Natural killer cell (primary cell): ENCODE measurements around the gene LMAN2L. TPM values are rescaled to one million over a fixed set of nuclear protein-coding genes. Genes with fewer than 3 reads are reported as not detected.

Source experiments
- ATAC-seq, 3 donors: fragments of 150-1000 bp in 2 of 3; fragments of 200-7000 bp in 1 of 3; cut with Tn5 transposase; 1 replicate in 1 of 3; 2 replicates in 2 of 3; pipeline ENCODE4 v1.10.0; 2021; ENCODE audit warnings: mild to moderate bottlenecking in 2 of 3, moderate library complexity in 2 of 3
- DNase-seq, 2 donors: peaks; one replicate each; pipeline versions ENCODE4 v3.0.0 to v3.0.0-alpha.2; 2013 to 2021; ENCODE audit warnings: mixed read lengths in 1 of 2
- H3K27ac ChIP-seq: one replicate; pipeline ENCODE4 v1.5.1; 2013; ENCODE audit warnings: mild to moderate bottlenecking, low read length
- H3K27me3 ChIP-seq: one replicate; pipeline ENCODE4 v1.6.1; 2013; ENCODE audit warnings: low read length; ENCODE audit not compliant: control insufficient read depth, insufficient read depth
- H3K36me3 ChIP-seq: one replicate; pipeline ENCODE4 v1.6.1; 2013; ENCODE audit warnings: low read length; ENCODE audit not compliant: control insufficient read depth, insufficient read depth
- H3K4me1 ChIP-seq: one replicate; pipeline ENCODE4 v1.6.1; 2013; ENCODE audit warnings: low read length; ENCODE audit not compliant: control insufficient read depth, insufficient read depth
- H3K4me3 ChIP-seq: one replicate; pipeline ENCODE4 v1.5.1; 2013; ENCODE audit warnings: low read length
- H3K9me3 ChIP-seq: one replicate; pipeline ENCODE4 v1.6.1; 2013; ENCODE audit warnings: low read length; ENCODE audit not compliant: control insufficient read depth, insufficient read depth
- H3K27ac Mint-ChIP-seq, 2 donors: one replicate each; pipeline ENCODE4 v1.8.0; 2022; ENCODE audit warnings: mild to moderate bottlenecking in 2 of 2, mixed read lengths in 2 of 2, moderate library complexity in 1 of 2
- H3K27me3 Mint-ChIP-seq, 2 donors: one replicate each; pipeline ENCODE4 v1.8.0; 2022; ENCODE audit warnings: low read depth in 2 of 2, mixed read lengths in 2 of 2
- H3K36me3 Mint-ChIP-seq: one replicate; pipeline ENCODE4 v1.8.0; 2022; ENCODE audit warnings: mixed read lengths
- H3K4me1 Mint-ChIP-seq, 2 donors: one replicate each; pipeline ENCODE4 v1.8.0; 2022; ENCODE audit warnings: mixed read lengths in 2 of 2
- H3K4me3 Mint-ChIP-seq: one replicate; pipeline ENCODE4 v1.8.0; 2022; ENCODE audit warnings: mild to moderate bottlenecking, moderate library complexity, mixed read lengths
- H3K9me3 Mint-ChIP-seq, 2 donors: one replicate each; pipeline ENCODE4 v1.8.0; 2022; ENCODE audit warnings: mixed read lengths in 2 of 2
- WGBS: methylation state at CpG from one replicate; pipeline ENCODE4 v1.1.7; 2013; ENCODE audit warnings: missing lambda C conversion rate; ENCODE audit not compliant: insufficient coverage; 5-methylcytosine and 5-hydroxymethylcytosine counted together
- intact Hi-C: fragments of 100-400 bp; cut with micrococcal nuclease; formaldehyde crosslinking; loops from one replicate; pipeline ENCODE4 v1.14.2; 2022
- total RNA-seq, 4 donors: library from RNA; stranded (reverse); fragments of 120-200 nt in 1 of 4; gene quantifications; one replicate each; pipeline versions ENCODE4 v1.2.3 to v1.2.4, GENCODE V29; 2013 to 2022
- TF ChIP-seq, protein P1 (sequence below): fragments of 200-600 bp; IDR thresholded peaks from one replicate; pipeline ENCODE4 v1.8.0; 2022; ENCODE audit warnings: antibody characterized with exemption

The LMAN2L gene
- total RNA-seq, 3 donors from 2014 or later (not counting 1 experiment from before 2014, with no cell fraction given), result 4.0 to 7.9 (median 5.9) TPM

DNA sequence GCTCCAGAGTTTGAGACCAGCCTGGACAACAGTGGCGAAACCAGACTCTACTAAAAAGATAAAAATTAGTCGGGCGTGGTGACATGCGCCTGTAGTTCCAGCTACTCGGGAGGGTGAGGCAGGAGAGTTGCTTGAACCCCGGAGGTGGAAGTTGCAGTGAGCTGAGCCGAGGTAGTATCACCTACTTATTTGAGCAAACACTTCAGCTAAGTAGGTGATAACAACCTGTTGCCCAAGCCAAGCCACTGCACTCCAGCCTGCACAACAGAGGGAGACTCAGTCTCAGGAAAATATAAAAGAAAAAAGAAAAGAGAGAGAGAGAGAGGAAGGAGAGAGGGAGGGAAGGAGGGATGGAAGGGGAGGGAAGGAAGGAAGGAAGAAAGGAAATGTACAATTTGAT is 76.0 kb downstream of the LMAN2L start:
- H3K4me1 Mint-ChIP-seq, result no peaks in the 10 kb centered on the region
- Histone ChIP-seq H3K9me3 (no peaks in the 10 kb centered on the region), H3K27me3 (no peaks in the 10 kb centered on the region), H3K4me3 (no peak overlapping the region), H3K4me1 (peaks cover 4% of the 10 kb centered on the region), H3K36me3 (no peaks in the 10 kb centered on the region), H3K27ac (no peak overlapping the region)
- ATAC-seq (no peak), DNase-seq (no peak)
- peaks cover 0 to 5% of the 10 kb centered on the region in 2 donors for H3K27me3 Mint-ChIP-seq
- intact Hi-C loops, result no loop called here
- peaks cover 0 to 3% of the 10 kb centered on the region in 2 donors for H3K9me3 Mint-ChIP-seq
- TF ChIP-seq, protein P1, sequence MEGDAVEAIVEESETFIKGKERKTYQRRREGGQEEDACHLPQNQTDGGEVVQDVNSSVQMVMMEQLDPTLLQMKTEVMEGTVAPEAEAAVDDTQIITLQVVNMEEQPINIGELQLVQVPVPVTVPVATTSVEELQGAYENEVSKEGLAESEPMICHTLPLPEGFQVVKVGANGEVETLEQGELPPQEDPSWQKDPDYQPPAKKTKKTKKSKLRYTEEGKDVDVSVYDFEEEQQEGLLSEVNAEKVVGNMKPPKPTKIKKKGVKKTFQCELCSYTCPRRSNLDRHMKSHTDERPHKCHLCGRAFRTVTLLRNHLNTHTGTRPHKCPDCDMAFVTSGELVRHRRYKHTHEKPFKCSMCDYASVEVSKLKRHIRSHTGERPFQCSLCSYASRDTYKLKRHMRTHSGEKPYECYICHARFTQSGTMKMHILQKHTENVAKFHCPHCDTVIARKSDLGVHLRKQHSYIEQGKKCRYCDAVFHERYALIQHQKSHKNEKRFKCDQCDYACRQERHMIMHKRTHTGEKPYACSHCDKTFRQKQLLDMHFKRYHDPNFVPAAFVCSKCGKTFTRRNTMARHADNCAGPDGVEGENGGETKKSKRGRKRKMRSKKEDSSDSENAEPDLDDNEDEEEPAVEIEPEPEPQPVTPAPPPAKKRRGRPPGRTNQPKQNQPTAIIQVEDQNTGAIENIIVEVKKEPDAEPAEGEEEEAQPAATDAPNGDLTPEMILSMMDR, result no peak
- H3K36me3 Mint-ChIP-seq, result no peaks in the 10 kb centered on the region
- WGBS, result 91% methylated on average over 7 of the region's 7 CpGs
- no peak overlapping the region for H3K27ac Mint-ChIP-seq
- no peak overlapping the region for H3K4me3 Mint-ChIP-seq

DNA sequence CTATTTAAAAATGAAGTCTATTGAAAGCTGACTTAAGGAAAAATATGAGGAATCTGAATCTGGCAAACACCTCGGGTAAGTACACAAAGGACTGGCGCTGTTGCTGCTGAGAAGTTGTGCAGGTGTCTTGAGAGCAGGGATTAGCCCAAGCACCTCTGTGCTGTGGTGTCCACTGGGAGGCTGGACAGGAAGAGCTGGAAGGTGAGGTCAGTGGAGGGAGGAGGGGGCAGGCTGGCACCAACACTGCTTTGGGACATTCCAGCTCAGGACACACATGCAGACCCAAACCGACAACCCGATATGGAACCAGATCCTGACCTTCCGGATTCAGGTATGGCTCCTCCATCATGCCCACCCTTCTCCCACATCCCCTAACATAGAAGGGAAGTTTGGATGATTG is 76.7 kb downstream of the LMAN2L start:
- H3K9me3 Mint-ChIP-seq, result peaks cover 0 to 3% of the 10 kb centered on the region in 2 donors
- Histone ChIP-seq H3K27ac (no peak overlapping the region), H3K4me3 (no peak overlapping the region), H3K9me3 (no peaks in the 10 kb centered on the region), H3K36me3 (no peaks in the 10 kb centered on the region), H3K27me3 (no peaks in the 10 kb centered on the region), H3K4me1 (peaks cover 4% of the 10 kb centered on the region)
- H3K36me3 Mint-ChIP-seq, result no peaks in the 10 kb centered on the region
- no peak overlapping the region for H3K4me3 Mint-ChIP-seq
- H3K27ac Mint-ChIP-seq, result no peak overlapping the region
- H3K27me3 Mint-ChIP-seq, result peaks cover 0 to 5% of the 10 kb centered on the region in 2 donors
- DNase-seq (no peak), ATAC-seq (no peak)
- 96% methylated on average over 2 of the region's 5 CpGs for WGBS
- no peaks in the 10 kb centered on the region for H3K4me1 Mint-ChIP-seq
- intact Hi-C loops, result no loop called here
- TF ChIP-seq, protein P1, result no peak

DNA sequence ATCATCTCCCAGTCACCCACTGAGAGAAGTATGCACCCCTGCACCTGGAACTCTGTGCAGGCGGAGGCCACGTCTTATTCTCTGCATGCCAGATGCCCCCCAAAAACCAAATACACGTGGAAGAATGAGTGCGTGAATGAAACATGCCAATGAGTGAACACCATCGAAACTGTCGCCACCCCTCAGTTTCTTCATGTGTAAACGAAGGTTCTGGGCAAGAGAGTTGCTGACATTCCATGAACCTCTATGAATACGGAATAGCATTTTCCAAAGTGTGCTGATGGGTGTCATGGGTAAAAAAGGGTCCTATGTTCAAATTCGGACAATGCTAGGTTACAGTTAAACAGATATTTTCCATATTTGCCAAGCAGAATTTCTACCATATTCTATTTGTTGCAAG is 77.5 kb downstream of the LMAN2L start:
- Histone ChIP-seq H3K36me3 (no peaks in the 10 kb centered on the region), H3K9me3 (no peaks in the 10 kb centered on the region), H3K4me3 (no peak overlapping the region), H3K27me3 (no peaks in the 10 kb centered on the region), H3K4me1 (peaks cover 4% of the 10 kb centered on the region), H3K27ac (no peak overlapping the region)
- H3K27ac Mint-ChIP-seq, result no peak overlapping the region
- H3K9me3 Mint-ChIP-seq, result peaks cover 0 to 3% of the 10 kb centered on the region in 2 donors
- 94% methylated on average over 9 of the region's 9 CpGs for WGBS
- no peak for ATAC-seq
- H3K27me3 Mint-ChIP-seq, result peaks cover 0 to 5% of the 10 kb centered on the region in 2 donors
- H3K36me3 Mint-ChIP-seq, result no peaks in the 10 kb centered on the region
- no peaks in the 10 kb centered on the region for H3K4me1 Mint-ChIP-seq
- DNase-seq, result no peak
- TF ChIP-seq, protein P1, result no peak
- intact Hi-C loops, result no loop called here
- H3K4me3 Mint-ChIP-seq, result no peak overlapping the region

DNA sequence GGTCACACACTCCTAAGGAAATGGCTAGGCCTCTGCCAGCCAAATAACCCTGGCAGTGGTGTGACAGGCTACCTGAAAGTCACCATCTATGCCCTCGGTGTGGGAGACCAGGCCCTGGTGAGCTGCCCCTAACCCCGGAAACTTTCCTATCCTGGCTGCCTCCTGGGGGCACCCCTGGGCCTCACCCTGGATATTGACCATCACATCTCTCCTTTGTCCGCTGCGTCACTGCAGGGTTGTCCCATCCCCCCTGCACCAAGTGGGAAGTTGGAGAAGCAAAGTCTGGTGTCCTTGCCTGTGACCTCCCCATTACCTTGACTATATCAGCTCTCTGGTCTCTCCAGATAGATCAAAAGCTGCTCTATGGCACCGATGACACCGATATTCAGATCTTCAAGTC is 78.5 kb downstream of the LMAN2L start:
- Mint-ChIP-seq H3K9me3 (peaks cover 0 to 3% of the 10 kb centered on the region in 2 donors), H3K36me3 (no peaks in the 10 kb centered on the region), H3K4me3 (no peak overlapping the region), H3K27me3 (peaks cover 0 to 5% of the 10 kb centered on the region in 2 donors), H3K27ac (no peak overlapping the region), H3K4me1 (no peaks in the 10 kb centered on the region)
- Histone ChIP-seq H3K4me1 (peaks cover 4% of the 10 kb centered on the region), H3K27me3 (no peaks in the 10 kb centered on the region), H3K36me3 (no peaks in the 10 kb centered on the region), H3K4me3 (no peak overlapping the region), H3K27ac (no peak overlapping the region), H3K9me3 (no peaks in the 10 kb centered on the region)
- 97% methylated on average over 6 of the region's 6 CpGs for WGBS
- ATAC-seq (no peak), DNase-seq (no peak)
- intact Hi-C loops, result no loop called here
- TF ChIP-seq, protein P1, result no peak
